ENCODE data around the gene ACVRL1.

Gene ACVRL1

DNA sequence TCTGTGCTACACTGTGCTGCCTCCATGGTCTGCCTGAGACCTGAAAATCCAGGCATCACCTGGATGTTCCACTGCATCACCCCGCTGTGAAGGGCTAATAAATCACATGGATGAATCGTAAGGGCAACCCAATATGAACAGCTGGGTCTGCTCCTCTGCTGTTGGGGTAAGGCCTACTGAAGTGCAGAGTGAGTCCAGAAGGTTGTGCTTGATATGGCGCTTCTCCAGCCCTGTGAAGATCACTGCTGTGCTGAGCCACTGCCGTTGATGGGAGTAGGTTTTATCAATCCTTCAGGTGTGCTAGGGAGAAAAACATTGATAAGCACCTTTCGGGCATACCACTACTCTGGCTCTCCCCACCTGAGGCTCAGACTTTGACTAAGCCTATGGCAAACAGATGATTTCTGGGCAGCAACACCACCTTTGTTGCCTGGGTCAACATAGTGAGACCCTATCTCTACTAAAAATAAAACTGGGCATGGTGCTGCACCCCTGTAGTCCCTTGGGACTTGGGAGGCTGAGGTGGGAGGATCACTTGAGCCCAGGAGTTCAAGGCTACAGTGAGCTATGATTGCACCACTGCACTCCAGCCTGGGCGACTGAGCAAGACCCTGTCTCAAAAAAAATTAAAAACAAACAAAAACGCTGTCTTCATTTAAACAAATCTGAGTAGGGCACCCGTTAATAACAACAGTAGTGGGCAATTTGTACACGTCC lies 1.7 kb downstream of the ACVRL1 start:
- ATAC-seq, result no peak
- TF ChIP-seq, protein P1, sequence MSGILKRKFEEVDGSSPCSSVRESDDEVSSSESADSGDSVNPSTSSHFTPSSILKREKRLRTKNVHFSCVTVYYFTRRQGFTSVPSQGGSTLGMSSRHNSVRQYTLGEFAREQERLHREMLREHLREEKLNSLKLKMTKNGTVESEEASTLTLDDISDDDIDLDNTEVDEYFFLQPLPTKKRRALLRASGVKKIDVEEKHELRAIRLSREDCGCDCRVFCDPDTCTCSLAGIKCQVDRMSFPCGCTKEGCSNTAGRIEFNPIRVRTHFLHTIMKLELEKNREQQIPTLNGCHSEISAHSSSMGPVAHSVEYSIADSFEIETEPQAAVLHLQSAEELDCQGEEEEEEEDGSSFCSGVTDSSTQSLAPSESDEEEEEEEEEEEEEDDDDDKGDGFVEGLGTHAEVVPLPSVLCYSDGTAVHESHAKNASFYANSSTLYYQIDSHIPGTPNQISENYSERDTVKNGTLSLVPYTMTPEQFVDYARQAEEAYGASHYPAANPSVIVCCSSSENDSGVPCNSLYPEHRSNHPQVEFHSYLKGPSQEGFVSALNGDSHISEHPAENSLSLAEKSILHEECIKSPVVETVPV (CRISPR knock-in tag; IDR thresholded peaks at IDR 0.05), result no peak
- TF ChIP-seq ARNTL (CRISPR knock-in tag; IDR thresholded peaks at IDR 0.05; ENCODE audit: borderline replicate concordance, low read depth), result no peak
- TF ChIP-seq ZNF8 (CRISPR knock-in tag; IDR thresholded peaks at IDR 0.05), result no peak
- TF ChIP-seq ZC3H10 (CRISPR knock-in tag; IDR thresholded peaks at IDR 0.05), result no peak
- TF ChIP-seq ZFP30 (CRISPR knock-in tag; IDR thresholded peaks at IDR 0.05), result no peak
- TF ChIP-seq, protein P2, sequence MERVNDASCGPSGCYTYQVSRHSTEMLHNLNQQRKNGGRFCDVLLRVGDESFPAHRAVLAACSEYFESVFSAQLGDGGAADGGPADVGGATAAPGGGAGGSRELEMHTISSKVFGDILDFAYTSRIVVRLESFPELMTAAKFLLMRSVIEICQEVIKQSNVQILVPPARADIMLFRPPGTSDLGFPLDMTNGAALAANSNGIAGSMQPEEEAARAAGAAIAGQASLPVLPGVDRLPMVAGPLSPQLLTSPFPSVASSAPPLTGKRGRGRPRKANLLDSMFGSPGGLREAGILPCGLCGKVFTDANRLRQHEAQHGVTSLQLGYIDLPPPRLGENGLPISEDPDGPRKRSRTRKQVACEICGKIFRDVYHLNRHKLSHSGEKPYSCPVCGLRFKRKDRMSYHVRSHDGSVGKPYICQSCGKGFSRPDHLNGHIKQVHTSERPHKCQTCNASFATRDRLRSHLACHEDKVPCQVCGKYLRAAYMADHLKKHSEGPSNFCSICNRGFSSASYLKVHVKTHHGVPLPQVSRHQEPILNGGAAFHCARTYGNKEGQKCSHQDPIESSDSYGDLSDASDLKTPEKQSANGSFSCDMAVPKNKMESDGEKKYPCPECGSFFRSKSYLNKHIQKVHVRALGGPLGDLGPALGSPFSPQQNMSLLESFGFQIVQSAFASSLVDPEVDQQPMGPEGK (CRISPR knock-in tag; IDR thresholded peaks at IDR 0.05; ENCODE audit: borderline replicate concordance), result no peak

DNA sequence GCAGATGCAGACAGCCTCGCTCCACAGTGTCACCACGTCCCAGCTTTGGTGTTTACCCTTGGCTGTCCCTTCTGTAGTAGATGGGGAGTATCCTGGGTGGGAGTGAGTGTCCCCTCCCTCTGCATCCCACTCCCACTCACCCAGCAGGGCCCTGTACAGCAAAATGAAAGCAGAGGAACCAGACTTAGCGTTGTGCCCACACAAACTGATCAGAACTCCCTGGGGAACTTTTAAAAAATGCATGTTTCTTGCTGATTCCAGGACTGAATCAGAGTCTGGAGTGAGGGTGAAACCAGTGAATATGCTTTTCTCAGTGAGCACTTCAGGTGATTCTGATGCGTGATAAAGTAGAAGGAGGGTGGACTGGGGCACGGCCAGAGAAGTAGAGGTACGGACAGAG lies 2.9 kb downstream of the ACVRL1 start:
- ATAC-seq, result no peak
- TF ChIP-seq ZFP3 (CRISPR knock-in tag; IDR thresholded peaks at IDR 0.05) (no peak), GLIS3 (CRISPR knock-in tag; IDR thresholded peaks at IDR 0.05) (no peak), TCF4 (CRISPR knock-in tag; IDR thresholded peaks at IDR 0.05; ENCODE audit: borderline replicate concordance) (no peak), ESRRG (CRISPR knock-in tag; IDR thresholded peaks at IDR 0.05) (no peak), ZNF8 (CRISPR knock-in tag; IDR thresholded peaks at IDR 0.05) (no peak), PPARA (CRISPR knock-in tag; IDR thresholded peaks at IDR 0.05; ENCODE audit: borderline replicate concordance) (no peak), TOX (CRISPR knock-in tag; IDR thresholded peaks at IDR 0.05; ENCODE audit: borderline replicate concordance) (no peak), ZNF70 (CRISPR knock-in tag; IDR thresholded peaks at IDR 0.05) (no peak), SNAI2 (CRISPR knock-in tag; IDR thresholded peaks at IDR 0.05) (no peak), CSDC2 (CRISPR knock-in tag; IDR thresholded peaks at IDR 0.05) (no peak), ZFP30 (CRISPR knock-in tag; IDR thresholded peaks at IDR 0.05) (no peak)
- TF ChIP-seq, protein P1 (CRISPR knock-in tag; IDR thresholded peaks at IDR 0.05), result no peak
- TF ChIP-seq, protein P3, sequence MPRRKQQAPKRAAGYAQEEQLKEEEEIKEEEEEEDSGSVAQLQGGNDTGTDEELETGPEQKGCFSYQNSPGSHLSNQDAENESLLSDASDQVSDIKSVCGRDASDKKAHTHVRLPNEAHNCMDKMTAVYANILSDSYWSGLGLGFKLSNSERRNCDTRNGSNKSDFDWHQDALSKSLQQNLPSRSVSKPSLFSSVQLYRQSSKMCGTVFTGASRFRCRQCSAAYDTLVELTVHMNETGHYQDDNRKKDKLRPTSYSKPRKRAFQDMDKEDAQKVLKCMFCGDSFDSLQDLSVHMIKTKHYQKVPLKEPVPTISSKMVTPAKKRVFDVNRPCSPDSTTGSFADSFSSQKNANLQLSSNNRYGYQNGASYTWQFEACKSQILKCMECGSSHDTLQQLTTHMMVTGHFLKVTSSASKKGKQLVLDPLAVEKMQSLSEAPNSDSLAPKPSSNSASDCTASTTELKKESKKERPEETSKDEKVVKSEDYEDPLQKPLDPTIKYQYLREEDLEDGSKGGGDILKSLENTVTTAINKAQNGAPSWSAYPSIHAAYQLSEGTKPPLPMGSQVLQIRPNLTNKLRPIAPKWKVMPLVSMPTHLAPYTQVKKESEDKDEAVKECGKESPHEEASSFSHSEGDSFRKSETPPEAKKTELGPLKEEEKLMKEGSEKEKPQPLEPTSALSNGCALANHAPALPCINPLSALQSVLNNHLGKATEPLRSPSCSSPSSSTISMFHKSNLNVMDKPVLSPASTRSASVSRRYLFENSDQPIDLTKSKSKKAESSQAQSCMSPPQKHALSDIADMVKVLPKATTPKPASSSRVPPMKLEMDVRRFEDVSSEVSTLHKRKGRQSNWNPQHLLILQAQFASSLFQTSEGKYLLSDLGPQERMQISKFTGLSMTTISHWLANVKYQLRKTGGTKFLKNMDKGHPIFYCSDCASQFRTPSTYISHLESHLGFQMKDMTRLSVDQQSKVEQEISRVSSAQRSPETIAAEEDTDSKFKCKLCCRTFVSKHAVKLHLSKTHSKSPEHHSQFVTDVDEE (CRISPR knock-in tag; IDR thresholded peaks at IDR 0.05), result no peak
- TF ChIP-seq, protein P2 (CRISPR knock-in tag; IDR thresholded peaks at IDR 0.05; ENCODE audit: borderline replicate concordance), result no peak

DNA sequence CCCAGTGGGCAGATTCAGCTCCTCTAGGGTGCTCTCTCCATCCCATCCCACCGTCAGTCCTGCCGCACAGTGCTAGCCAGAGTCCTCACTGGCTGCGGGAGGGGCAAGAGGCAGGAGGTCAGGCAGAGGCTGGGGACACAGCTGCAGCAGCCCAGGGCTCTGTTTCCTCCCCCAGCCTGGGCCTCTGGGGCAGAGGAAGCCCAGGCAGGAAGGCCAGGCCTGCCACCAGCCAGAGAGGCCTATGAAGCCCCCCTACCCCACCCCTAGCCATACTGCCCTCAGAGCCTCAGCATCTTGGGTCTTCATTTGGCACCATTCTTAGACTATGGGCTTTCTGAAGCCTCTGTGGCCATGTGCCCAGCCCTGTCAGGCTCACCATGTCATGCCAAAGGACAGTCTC lies 3.4 kb downstream of the ACVRL1 start:
- ATAC-seq, result no peak
- TF ChIP-seq RARB (CRISPR knock-in tag; IDR thresholded peaks at IDR 0.05) (no peak), ZFP30 (CRISPR knock-in tag; IDR thresholded peaks at IDR 0.05) (no peak), TOX (CRISPR knock-in tag; IDR thresholded peaks at IDR 0.05; ENCODE audit: borderline replicate concordance) (no peak), BACH2 (CRISPR knock-in tag; IDR thresholded peaks at IDR 0.05; ENCODE audit: borderline replicate concordance) (no peak), ZC3H10 (CRISPR knock-in tag; IDR thresholded peaks at IDR 0.05) (no peak), ARNTL (CRISPR knock-in tag; IDR thresholded peaks at IDR 0.05; ENCODE audit: borderline replicate concordance, low read depth) (no peak), CSDC2 (CRISPR knock-in tag; IDR thresholded peaks at IDR 0.05) (no peak), TCF4 (CRISPR knock-in tag; IDR thresholded peaks at IDR 0.05; ENCODE audit: borderline replicate concordance) (no peak), ZFP3 (CRISPR knock-in tag; IDR thresholded peaks at IDR 0.05) (no peak), ZNF565 (CRISPR knock-in tag; conservative IDR thresholded peaks at IDR 0.05; ENCODE audit: low read depth) (no peak), ZNF8 (CRISPR knock-in tag; IDR thresholded peaks at IDR 0.05) (no peak), GLIS3 (CRISPR knock-in tag; IDR thresholded peaks at IDR 0.05) (no peak), PPARA (CRISPR knock-in tag; IDR thresholded peaks at IDR 0.05; ENCODE audit: borderline replicate concordance) (no peak)
- TF ChIP-seq, protein P4, sequence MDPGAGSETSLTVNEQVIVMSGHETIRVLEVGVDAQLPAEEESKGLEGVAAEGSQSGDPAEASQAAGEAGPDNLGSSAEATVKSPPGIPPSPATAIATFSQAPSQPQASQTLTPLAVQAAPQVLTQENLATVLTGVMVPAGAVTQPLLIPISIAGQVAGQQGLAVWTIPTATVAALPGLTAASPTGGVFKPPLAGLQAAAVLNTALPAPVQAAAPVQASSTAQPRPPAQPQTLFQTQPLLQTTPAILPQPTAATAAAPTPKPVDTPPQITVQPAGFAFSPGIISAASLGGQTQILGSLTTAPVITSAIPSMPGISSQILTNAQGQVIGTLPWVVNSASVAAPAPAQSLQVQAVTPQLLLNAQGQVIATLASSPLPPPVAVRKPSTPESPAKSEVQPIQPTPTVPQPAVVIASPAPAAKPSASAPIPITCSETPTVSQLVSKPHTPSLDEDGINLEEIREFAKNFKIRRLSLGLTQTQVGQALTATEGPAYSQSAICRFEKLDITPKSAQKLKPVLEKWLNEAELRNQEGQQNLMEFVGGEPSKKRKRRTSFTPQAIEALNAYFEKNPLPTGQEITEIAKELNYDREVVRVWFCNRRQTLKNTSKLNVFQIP (CRISPR knock-in tag; IDR thresholded peaks at IDR 0.05; ENCODE audit: borderline replicate concordance, low read depth), result no peak
- TF ChIP-seq, protein P1 (CRISPR knock-in tag; IDR thresholded peaks at IDR 0.05), result no peak
- TF ChIP-seq, protein P5, sequence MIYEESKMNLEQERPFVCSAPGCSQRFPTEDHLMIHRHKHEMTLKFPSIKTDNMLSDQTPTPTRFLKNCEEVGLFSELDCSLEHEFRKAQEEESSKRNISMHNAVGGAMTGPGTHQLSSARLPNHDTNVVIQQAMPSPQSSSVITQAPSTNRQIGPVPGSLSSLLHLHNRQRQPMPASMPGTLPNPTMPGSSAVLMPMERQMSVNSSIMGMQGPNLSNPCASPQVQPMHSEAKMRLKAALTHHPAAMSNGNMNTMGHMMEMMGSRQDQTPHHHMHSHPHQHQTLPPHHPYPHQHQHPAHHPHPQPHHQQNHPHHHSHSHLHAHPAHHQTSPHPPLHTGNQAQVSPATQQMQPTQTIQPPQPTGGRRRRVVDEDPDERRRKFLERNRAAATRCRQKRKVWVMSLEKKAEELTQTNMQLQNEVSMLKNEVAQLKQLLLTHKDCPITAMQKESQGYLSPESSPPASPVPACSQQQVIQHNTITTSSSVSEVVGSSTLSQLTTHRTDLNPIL (CRISPR knock-in tag; IDR thresholded peaks at IDR 0.05; ENCODE audit: low read depth), result no peak
